Esophagus squamous epithelium (tissue), 5 donors: ENCODE measurements around the gene ERN1. TPM values are rescaled to one million over a fixed set of nuclear protein-coding genes. Genes with fewer than 3 reads are reported as not detected.

Experiments
- DNase-seq: peaks from one replicate; lab custom pipeline; 2025; lab: John Stamatoyannopoulos, UW
- H3K27ac ChIP-seq, 4 donors: fragments of 200-600 bp; sonication (generic); one replicate each; pipeline ENCODE4 v1.5.1; 2016 to 2019; ENCODE audit warnings: mild to moderate bottlenecking in 1 of 4
- H3K27me3 ChIP-seq, 4 donors: fragments of 200-600 bp; sonication (generic); 1 replicate in 3 of 4; 2 replicates in 1 of 4; pipeline versions ENCODE4 v1.5.1 to v1.6.0; 2017 to 2021; ENCODE audit warnings: antibody characterized with exemption in 1 of 4
- H3K36me3 ChIP-seq, 3 donors: fragments of 200-600 bp; sonication (generic); one replicate each; pipeline ENCODE4 v1.5.1; 2016 to 2019
- H3K4me1 ChIP-seq, 3 donors: fragments of 200-600 bp; sonication (generic); one replicate each; pipeline ENCODE4 v1.5.1; 2017 to 2019
- H3K4me3 ChIP-seq, 4 donors: fragments of 200-600 bp; sonication (generic); 1 replicate in 3 of 4; 2 replicates in 1 of 4; pipeline ENCODE4 v1.5.1; 2016 to 2019; ENCODE audit warnings: mild to moderate bottlenecking in 2 of 4, moderate library complexity in 1 of 4
- H3K9me3 ChIP-seq, 3 donors: fragments of 200-600 bp; sonication (generic); one replicate each; pipeline ENCODE4 v1.5.1; 2016 to 2019
- POLR2A ChIP-seq, 4 donors: fragments of 450-650 bp; IDR thresholded peaks; one replicate each; pipeline ENCODE4 v1.6.1; 2017; ENCODE audit warnings: antibody characterized with exemption in 4 of 4, mild to moderate bottlenecking in 4 of 4, moderate library complexity in 3 of 4
- WGBS, 2 donors: methylation state at CpG; one replicate each; pipeline ENCODE4 v1.1.5; 2018; 5-methylcytosine and 5-hydroxymethylcytosine counted together
- intact Hi-C: fragments of 100-400 bp; cut with DNase I; formaldehyde crosslinking; loops from one replicate; pipeline ENCODE4 v1.15.0; 2022
- total RNA-seq, 4 donors: library from RNA; depleted of rRNA; stranded (reverse); fragments of >200 nt; gene quantifications; one replicate each; pipeline ENCODE4 v1.1.0, GENCODE V29; 2016
- TF ChIP-seq, protein P1 (sequence below), 6 experiments: fragments of 450-650 bp in 4 of 6; fragments of 200-600 bp in 2 of 6; sonication (generic) in 2 of 6; IDR thresholded peaks; one replicate each; pipeline ENCODE4 v1.5.1; 2016 to 2019; ENCODE audit warnings: antibody characterized with exemption in 6 of 6, mild to moderate bottlenecking in 4 of 6, moderate library complexity in 4 of 6
- donor health status: DM: yes; HTN: yes; CAD: no.

Gene ERN1
- total RNA-seq, 4 donors from 2014 or later = 9.2 to 19.1 (median 15.1) TPM

- Histone ChIP-seq H3K9me3 (no peaks in the 10 kb centered on the region), H3K36me3 (no peaks in the 10 kb centered on the region), H3K4me1 (peaks cover 3 to 42% (median 27%) of the 10 kb centered on the region in 3 donors), H3K27me3 (peaks cover 0 to 21% (median 4%) of the 10 kb centered on the region in 4 donors), H3K4me3 (no peak overlapping the region), H3K27ac (no peak overlapping the region)
- 70 to 72% methylated on average over 4 to 5 of the region's 13 CpGs for WGBS, 2 donors
- no peak for DNase-seq
- TF ChIP-seq, protein P1, sequence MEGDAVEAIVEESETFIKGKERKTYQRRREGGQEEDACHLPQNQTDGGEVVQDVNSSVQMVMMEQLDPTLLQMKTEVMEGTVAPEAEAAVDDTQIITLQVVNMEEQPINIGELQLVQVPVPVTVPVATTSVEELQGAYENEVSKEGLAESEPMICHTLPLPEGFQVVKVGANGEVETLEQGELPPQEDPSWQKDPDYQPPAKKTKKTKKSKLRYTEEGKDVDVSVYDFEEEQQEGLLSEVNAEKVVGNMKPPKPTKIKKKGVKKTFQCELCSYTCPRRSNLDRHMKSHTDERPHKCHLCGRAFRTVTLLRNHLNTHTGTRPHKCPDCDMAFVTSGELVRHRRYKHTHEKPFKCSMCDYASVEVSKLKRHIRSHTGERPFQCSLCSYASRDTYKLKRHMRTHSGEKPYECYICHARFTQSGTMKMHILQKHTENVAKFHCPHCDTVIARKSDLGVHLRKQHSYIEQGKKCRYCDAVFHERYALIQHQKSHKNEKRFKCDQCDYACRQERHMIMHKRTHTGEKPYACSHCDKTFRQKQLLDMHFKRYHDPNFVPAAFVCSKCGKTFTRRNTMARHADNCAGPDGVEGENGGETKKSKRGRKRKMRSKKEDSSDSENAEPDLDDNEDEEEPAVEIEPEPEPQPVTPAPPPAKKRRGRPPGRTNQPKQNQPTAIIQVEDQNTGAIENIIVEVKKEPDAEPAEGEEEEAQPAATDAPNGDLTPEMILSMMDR (IDR thresholded peaks at IDR 0.05) = no peak
- TF ChIP-seq POLR2A (IDR thresholded peaks at IDR 0.05) = no peak
- intact Hi-C loops = no loop called here
Observed at GRCh38 chr17:64003526-64004121, 126.3 kb downstream of the ERN1 start.

- Histone ChIP-seq H3K36me3 (no peaks in the 10 kb centered on the region), H3K9me3 (no peaks in the 10 kb centered on the region), H3K4me1 (peaks cover 10 to 42% (median 22%) of the 10 kb centered on the region in 3 donors), H3K27ac (peak overlapping the region in 3 of 4 donors; percentile 44 to 76 (median 57)), H3K27me3 (peaks cover 0 to 28% (median 4%) of the 10 kb centered on the region in 4 donors), H3K4me3 (no peak overlapping the region)
- intact Hi-C loops = no loop called here
- DNase-seq = no peak
- 81% methylated on average over 8 to 10 of the region's 22 CpGs for WGBS, 2 donors
- no peak for TF ChIP-seq POLR2A (IDR thresholded peaks at IDR 0.05)
- TF ChIP-seq, protein P1 (IDR thresholded peaks at IDR 0.05) = no peak
Observed at GRCh38 chr17:64002658-64003525, 127.1 kb downstream of the ERN1 start.

GRCh38 chr17:64001763-64002529, 128.0 kb downstream of the ERN1 start:
- Histone ChIP-seq H3K27me3 (peaks cover 0 to 37% (median 4%) of the 10 kb centered on the region in 4 donors), H3K4me1 (peaks cover 12 to 41% (median 14%) of the 10 kb centered on the region in 3 donors), H3K9me3 (no peaks in the 10 kb centered on the region), H3K27ac (peak overlapping the region in 3 of 4 donors; percentile 44 to 76 (median 57)), H3K36me3 (no peaks in the 10 kb centered on the region), H3K4me3 (no peak overlapping the region)
- DNase-seq = no peak
- intact Hi-C loops = no loop called here
- WGBS, 2 donors = 40 to 81% methylated on average over 4 to 5 of the region's 14 CpGs
- TF ChIP-seq, protein P1 (IDR thresholded peaks at IDR 0.05) = no peak

DNA sequence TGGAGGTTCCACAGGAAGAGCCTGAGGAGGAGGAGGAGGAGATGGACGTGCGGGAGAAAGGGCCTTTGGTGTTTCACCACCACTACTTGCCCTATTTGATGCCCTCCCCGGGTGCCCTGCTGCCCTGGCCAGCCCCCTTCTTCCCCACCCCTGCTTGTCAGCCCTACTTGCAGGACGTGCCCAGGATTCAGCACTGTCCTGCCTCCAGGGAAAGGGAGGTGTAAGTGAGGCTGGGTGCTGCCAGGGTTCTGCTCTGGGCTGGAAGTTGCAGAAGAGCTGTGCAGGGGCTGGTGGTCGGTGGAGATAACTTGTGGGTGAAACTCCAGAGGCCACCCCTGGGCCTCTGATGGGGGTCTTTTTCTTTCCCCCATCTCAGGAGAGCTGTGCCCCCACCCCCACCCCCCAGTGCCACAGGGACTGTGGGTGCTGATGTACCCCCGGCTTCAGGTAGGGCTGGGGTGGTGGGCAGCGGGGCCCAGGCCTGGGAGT, 128.8 kb downstream of the ERN1 start:
- 60 to 80% methylated on average over 1 to 5 of the region's 7 CpGs for WGBS, 2 donors
- peak overlapping the region in 2 of 4 donors; percentile 44 to 76 for H3K27ac ChIP-seq
- intact Hi-C loops = no loop called here
- no peaks in the 10 kb centered on the region for H3K9me3 ChIP-seq
- TF ChIP-seq POLR2A (IDR thresholded peaks at IDR 0.05) = no peak
- TF ChIP-seq, protein P1 (IDR thresholded peaks at IDR 0.05) = no peak
- H3K27me3 ChIP-seq = peaks cover 0 to 45% (median 4%) of the 10 kb centered on the region in 4 donors
- DNase-seq = no peak
- H3K4me1 ChIP-seq = peaks cover 12 to 33% (median 14%) of the 10 kb centered on the region in 3 donors
- no peak overlapping the region for H3K4me3 ChIP-seq
- no peaks in the 10 kb centered on the region for H3K36me3 ChIP-seq
